ENCODE measurements around the gene SLC38A8. TPM values are rescaled to one million over a fixed set of nuclear protein-coding genes. Genes with fewer than 3 reads are reported as not detected.

The SLC38A8 gene
- total RNA-seq, 6 experiments from 2014 or later, result not detected

DNA sequence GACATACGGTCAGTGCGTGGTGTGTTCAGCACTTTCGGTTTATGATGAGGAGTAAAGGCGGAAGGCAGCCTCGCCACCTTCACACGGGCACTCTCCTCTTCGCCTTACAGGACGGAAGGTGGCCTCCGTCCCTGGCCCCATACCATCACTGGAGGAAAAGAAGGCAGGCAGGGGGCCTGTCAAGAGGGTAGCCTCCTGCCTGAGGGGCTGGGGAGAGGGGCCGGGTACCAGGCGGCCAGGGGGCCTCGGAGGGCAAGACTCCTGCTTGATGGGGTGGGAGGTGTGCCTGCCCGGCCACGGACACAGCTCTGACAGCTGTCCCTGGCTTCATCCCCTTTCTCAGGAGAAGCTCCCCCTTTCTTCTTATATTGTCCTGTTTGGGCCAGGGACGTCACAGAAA lies 15.6 kb upstream of the SLC38A8 start:
- no peak overlapping the region for H3K27ac Mint-ChIP-seq
- H3K36me3 Mint-ChIP-seq (ENCODE audit: low read depth), result peaks cover 28% of the 10 kb centered on the region
- peaks cover 6% of the 10 kb centered on the region; the same call in 1 of the 2 replicates for H3K4me1 Mint-ChIP-seq (ENCODE audit: low read depth)
- no peaks in the 10 kb centered on the region for H3K27me3 Mint-ChIP-seq (ENCODE audit: insufficient read depth)
- no peak for TF ChIP-seq CTCF (IDR thresholded peaks at IDR 0.05)
- H3K4me3 Mint-ChIP-seq, result no peak overlapping the region
- DNase-seq, result no peak
- no peaks in the 10 kb centered on the region for H3K9me3 Mint-ChIP-seq

DNA sequence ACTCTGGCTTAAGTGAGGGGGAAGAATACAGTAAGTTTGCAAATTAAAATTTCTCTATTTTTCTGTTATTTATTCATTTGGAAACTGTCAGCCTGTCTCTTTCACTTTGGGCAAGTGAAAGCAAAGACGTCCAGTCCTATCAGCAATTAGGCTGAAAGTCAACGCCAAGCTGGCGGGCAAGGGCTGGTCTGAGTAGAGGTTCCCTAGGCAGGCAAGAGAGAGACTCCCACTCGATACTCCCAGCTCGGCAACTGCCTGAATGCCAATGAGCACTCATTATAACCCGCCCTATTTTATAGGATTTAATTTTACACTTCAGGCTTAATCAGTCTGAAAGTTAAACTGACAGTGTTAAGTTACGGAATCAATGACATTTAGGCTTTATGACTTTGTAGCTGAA lies 14.3 kb upstream of the SLC38A8 start:
- no peak overlapping the region for H3K4me3 Mint-ChIP-seq
- H3K9me3 Mint-ChIP-seq, result no peaks in the 10 kb centered on the region
- DNase-seq, result no peak
- no peak for TF ChIP-seq CTCF (IDR thresholded peaks at IDR 0.05)
- peaks cover 28% of the 10 kb centered on the region; the same call in 1 of the 2 replicates for H3K36me3 Mint-ChIP-seq (ENCODE audit: low read depth)
- no peaks in the 10 kb centered on the region for H3K27me3 Mint-ChIP-seq (ENCODE audit: insufficient read depth)
- H3K4me1 Mint-ChIP-seq (ENCODE audit: low read depth), result no peaks in the 10 kb centered on the region
- H3K27ac Mint-ChIP-seq, result no peak overlapping the region

GRCh38 chr16:84055801-84056634 lies 13.4 kb upstream of the SLC38A8 start:
- Mint-ChIP-seq H3K4me1 (ENCODE audit: low read depth) (no peaks in the 10 kb centered on the region), H3K27ac (no peak overlapping the region), H3K4me3 (no peak overlapping the region), H3K36me3 (ENCODE audit: low read depth) (peaks cover 28% of the 10 kb centered on the region; the same call in 1 of the 2 replicates), H3K27me3 (ENCODE audit: insufficient read depth) (no peaks in the 10 kb centered on the region), H3K9me3 (no peaks in the 10 kb centered on the region)
- TF ChIP-seq CTCF (IDR thresholded peaks at IDR 0.05), result no peak
- no peak for DNase-seq

DNA sequence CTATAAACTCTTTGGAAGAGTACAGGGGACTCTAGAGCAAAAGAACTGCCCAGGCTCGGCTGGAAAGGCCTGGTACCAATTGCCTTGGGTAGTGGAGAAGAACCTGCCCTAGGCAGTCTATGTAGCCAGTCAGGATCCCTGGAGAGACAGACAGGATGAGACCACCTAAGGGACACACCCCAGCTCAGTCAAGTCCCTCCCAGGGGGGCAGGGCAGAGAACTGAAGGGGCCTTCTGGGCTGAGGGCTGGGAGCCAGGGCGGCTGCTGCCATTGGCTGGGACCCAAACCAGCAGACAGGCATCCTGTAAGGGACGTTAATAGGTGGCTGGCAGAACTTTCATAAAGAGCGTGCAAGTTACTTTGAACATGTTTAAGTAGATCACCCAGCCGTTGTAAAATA lies 12.8 kb upstream of the SLC38A8 start:
- Mint-ChIP-seq H3K9me3 (no peaks in the 10 kb centered on the region), H3K27ac (no peak overlapping the region), H3K27me3 (ENCODE audit: insufficient read depth) (no peaks in the 10 kb centered on the region), H3K4me1 (ENCODE audit: low read depth) (no peaks in the 10 kb centered on the region), H3K4me3 (no peak overlapping the region), H3K36me3 (ENCODE audit: low read depth) (peaks cover 28% of the 10 kb centered on the region; the same call in 1 of the 2 replicates)
- no peak for TF ChIP-seq CTCF (IDR thresholded peaks at IDR 0.05)
- no peak for DNase-seq

GRCh38 chr16:84054916-84055315 lies 12.3 kb upstream of the SLC38A8 start:
- Mint-ChIP-seq H3K27ac (no peak overlapping the region), H3K4me1 (ENCODE audit: low read depth) (no peaks in the 10 kb centered on the region), H3K36me3 (ENCODE audit: low read depth) (peaks cover 28% of the 10 kb centered on the region; the same call in 1 of the 2 replicates), H3K9me3 (no peaks in the 10 kb centered on the region), H3K27me3 (ENCODE audit: insufficient read depth) (no peaks in the 10 kb centered on the region), H3K4me3 (no peak overlapping the region)
- DNase-seq, result no peak
- no peak for TF ChIP-seq CTCF (IDR thresholded peaks at IDR 0.05)

All from HFFc6 (cell line).